CD4-positive, alpha-beta T cell (primary cell): Measurements from ENCODE around the gene GIPC2. TPM values are rescaled to one million over a fixed set of nuclear protein-coding genes. Genes with fewer than 3 reads are reported as not detected.

ENCODE experiments used
- ATAC-seq: fragments of 200-7000 bp; cut with Tn5 transposase; one replicate; pipeline ENCODE4 v1.10.0; 2022; ENCODE audit warnings: mild to moderate bottlenecking; ENCODE audit not compliant: poor library complexity
- CTCF ChIA-PET: fragments of 350-600 bp; sonication (Branson Sonifier 250); formaldehyde crosslinking; loops from one replicate; lab custom pipeline; 2021; ENCODE audit warnings: antibody characterized with exemption, inconsistent platforms; lab: Charles Lee
- POLR2A ChIA-PET: fragments of 350-600 bp; sonication (Branson Sonifier 250); formaldehyde crosslinking; loops from one replicate; lab custom pipeline; 2021; ENCODE audit warnings: antibody characterized with exemption, inconsistent platforms; lab: Charles Lee
- DNase-seq, 14 experiments: peaks; one replicate each; pipeline ENCODE4 v3.0.0-alpha.2; 2013 to 2020; ENCODE audit warnings: mixed read lengths in 2 of 14
- H3K27ac ChIP-seq, 2 donors: one replicate each; pipeline versions ENCODE4 v1.5.1 to v1.7.0; 2013; ENCODE audit warnings: low read length in 2 of 2, low read depth in 1 of 2, mild to moderate bottlenecking in 1 of 2
- H3K27me3 ChIP-seq, 2 experiments: 1 replicate in 1 of 2; 2 replicates in 1 of 2; pipeline versions ENCODE4 v1.6.1 to v1.7.0; 2013; ENCODE audit warnings: low read length in 2 of 2, control low read depth in 1 of 2, mild to moderate bottlenecking in 1 of 2, moderate library complexity in 1 of 2; ENCODE audit not compliant: insufficient read depth in 2 of 2, control insufficient read depth in 1 of 2
- H3K36me3 ChIP-seq: one replicate; pipeline ENCODE4 v1.6.1; 2013; ENCODE audit warnings: low read length, control low read depth; ENCODE audit not compliant: insufficient read depth
- H3K4me1 ChIP-seq: one replicate; pipeline ENCODE4 v1.6.1; 2013; ENCODE audit warnings: low read length, control low read depth; ENCODE audit not compliant: insufficient read depth
- H3K4me3 ChIP-seq: one replicate; pipeline ENCODE4 v1.5.1; 2013; ENCODE audit warnings: mild to moderate bottlenecking, low read length, moderate library complexity
- H3K9me3 ChIP-seq, 2 experiments: 1 replicate in 1 of 2; 2 replicates in 1 of 2; pipeline versions ENCODE4 v1.6.1 to v1.7.0; 2013; ENCODE audit warnings: low read length in 2 of 2, mild to moderate bottlenecking in 2 of 2, control low read depth in 1 of 2, moderate library complexity in 1 of 2; ENCODE audit not compliant: control insufficient read depth in 1 of 2, insufficient read depth in 1 of 2
- H3K27ac Mint-ChIP-seq: one replicate; pipeline ENCODE4 v1.8.0; 2020; ENCODE audit warnings: mixed read lengths
- H3K27me3 Mint-ChIP-seq: one replicate; pipeline ENCODE4 v1.8.0; 2021; ENCODE audit warnings: mixed read lengths
- H3K36me3 Mint-ChIP-seq: one replicate; pipeline ENCODE4 v1.8.0; 2021; ENCODE audit warnings: low read depth, mixed read lengths
- H3K4me1 Mint-ChIP-seq: one replicate; pipeline ENCODE4 v1.8.0; 2021; ENCODE audit warnings: low read depth, mixed read lengths
- H3K4me3 Mint-ChIP-seq: one replicate; pipeline ENCODE4 v1.8.0; 2020; ENCODE audit warnings: mild to moderate bottlenecking, mixed read lengths
- H3K9me3 Mint-ChIP-seq: one replicate; pipeline ENCODE4 v1.8.0; 2020; ENCODE audit warnings: mixed read lengths
- intact Hi-C, 2 experiments: fragments of 100-400 bp; cut with DNase I in 1 of 2; cut with micrococcal nuclease in 1 of 2; formaldehyde crosslinking; loops; one replicate each; pipeline versions ENCODE4 v1.15.1 to v1.9.0; 2023 to 2025; cut with DNase I, micrococcal nuclease
- total RNA-seq, 174 experiments: library from RNA in 2 of 174; stranded (reverse) in 2 of 174; gene quantifications; one replicate each; pipeline ENCODE4 v1.2.3 and lab custom pipeline; 2021 to 2026
- TF ChIP-seq, protein P1 (sequence below): fragments of 200-600 bp; IDR thresholded peaks from one replicate; pipeline ENCODE4 v1.8.0; 2022; ENCODE audit warnings: antibody characterized with exemption, mild to moderate bottlenecking

GIPC2 gene
- total RNA-seq, 2 experiments from 2014 or later = not detected

DNA sequence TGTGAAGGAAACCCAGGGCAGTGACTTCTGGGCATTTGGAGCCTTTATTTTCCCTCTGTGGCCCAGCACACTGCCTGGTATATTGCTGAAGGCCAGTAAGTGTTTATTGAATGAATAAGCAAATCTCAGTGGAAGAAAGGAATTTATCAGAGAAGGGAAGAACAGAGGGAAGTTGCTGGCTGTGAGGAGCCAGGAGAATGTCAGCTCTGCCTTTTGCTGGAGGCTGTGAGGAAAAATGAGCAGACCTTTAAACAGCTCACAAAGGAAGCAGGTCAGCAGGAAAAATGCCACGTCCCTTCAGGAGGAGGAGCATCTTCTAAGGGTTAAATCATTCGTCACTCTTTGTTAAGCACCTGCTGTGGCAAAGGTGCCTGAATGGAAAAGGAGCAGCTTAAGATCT lies 75.9 kb downstream of the GIPC2 start:
- Histone ChIP-seq H3K4me3 (no peak overlapping the region), H3K36me3 (no peaks in the 10 kb centered on the region), H3K27ac (no peak overlapping the region), H3K4me1 (no peaks in the 10 kb centered on the region), H3K27me3 (peaks cover 0 to 2% of the 10 kb centered on the region in 2 experiments), H3K9me3 (no peaks in the 10 kb centered on the region)
- Mint-ChIP-seq H3K4me3 (no peak overlapping the region), H3K9me3 (no peaks in the 10 kb centered on the region), H3K27ac (no peak overlapping the region), H3K4me1 (no peaks in the 10 kb centered on the region), H3K36me3 (no peaks in the 10 kb centered on the region), H3K27me3 (no peaks in the 10 kb centered on the region)
- intact Hi-C loops = no loop called here
- ChIA-PET CTCF (no interaction called here), POLR2A (no interaction called here)
- TF ChIP-seq, protein P1, sequence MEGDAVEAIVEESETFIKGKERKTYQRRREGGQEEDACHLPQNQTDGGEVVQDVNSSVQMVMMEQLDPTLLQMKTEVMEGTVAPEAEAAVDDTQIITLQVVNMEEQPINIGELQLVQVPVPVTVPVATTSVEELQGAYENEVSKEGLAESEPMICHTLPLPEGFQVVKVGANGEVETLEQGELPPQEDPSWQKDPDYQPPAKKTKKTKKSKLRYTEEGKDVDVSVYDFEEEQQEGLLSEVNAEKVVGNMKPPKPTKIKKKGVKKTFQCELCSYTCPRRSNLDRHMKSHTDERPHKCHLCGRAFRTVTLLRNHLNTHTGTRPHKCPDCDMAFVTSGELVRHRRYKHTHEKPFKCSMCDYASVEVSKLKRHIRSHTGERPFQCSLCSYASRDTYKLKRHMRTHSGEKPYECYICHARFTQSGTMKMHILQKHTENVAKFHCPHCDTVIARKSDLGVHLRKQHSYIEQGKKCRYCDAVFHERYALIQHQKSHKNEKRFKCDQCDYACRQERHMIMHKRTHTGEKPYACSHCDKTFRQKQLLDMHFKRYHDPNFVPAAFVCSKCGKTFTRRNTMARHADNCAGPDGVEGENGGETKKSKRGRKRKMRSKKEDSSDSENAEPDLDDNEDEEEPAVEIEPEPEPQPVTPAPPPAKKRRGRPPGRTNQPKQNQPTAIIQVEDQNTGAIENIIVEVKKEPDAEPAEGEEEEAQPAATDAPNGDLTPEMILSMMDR = no peak
- no peak for ATAC-seq
- no peak for DNase-seq

DNA sequence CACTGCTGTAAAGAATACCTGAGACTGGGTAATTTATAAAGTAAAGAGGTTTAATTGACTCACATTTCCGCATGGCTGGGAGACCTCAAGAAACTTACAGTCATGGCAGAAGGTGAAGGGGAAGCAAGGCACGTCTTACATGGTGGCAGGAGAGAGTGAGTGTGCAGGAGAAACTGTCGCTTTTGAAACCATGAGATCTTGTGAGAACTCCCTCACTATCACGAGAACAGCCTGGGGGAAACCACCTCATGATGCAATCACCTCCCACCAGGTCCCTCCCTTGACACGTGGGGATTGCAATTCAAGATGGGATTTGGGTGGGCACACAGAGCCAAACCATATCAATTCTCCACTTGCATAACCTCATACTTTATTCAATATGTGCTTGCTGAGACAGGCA lies 76.6 kb downstream of the GIPC2 start:
- no peak for DNase-seq
- Histone ChIP-seq H3K9me3 (no peaks in the 10 kb centered on the region), H3K36me3 (no peaks in the 10 kb centered on the region), H3K27ac (no peak overlapping the region), H3K27me3 (peaks cover 0 to 2% of the 10 kb centered on the region in 2 experiments), H3K4me3 (no peak overlapping the region), H3K4me1 (no peaks in the 10 kb centered on the region)
- TF ChIP-seq, protein P1 = no peak
- Mint-ChIP-seq H3K27me3 (no peaks in the 10 kb centered on the region), H3K9me3 (no peaks in the 10 kb centered on the region), H3K4me3 (no peak overlapping the region), H3K4me1 (no peaks in the 10 kb centered on the region), H3K27ac (no peak overlapping the region), H3K36me3 (no peaks in the 10 kb centered on the region)
- ATAC-seq = no peak
- ChIA-PET POLR2A (no interaction called here), CTCF (no interaction called here)
- intact Hi-C loops = no loop called here

DNA sequence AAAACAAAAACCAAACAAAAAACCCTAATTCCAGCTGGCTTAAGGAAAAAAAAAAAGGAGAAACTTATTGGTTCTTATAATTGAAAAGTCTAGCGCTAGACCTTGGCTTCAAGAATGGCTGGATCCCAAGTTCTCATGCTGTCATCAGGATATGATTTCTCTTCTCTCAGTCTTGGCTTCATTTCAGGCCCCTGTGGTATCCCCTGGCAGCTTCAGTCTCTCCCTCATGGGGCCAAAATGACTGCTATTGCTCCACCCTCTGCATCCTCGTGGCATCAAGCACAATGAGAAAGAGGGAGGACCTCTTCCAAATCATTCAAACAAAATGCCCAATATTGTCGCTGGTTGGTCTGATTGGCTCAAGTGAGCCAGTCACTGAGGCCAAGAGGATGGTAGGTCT lies 80.7 kb downstream of the GIPC2 start:
- Histone ChIP-seq H3K27ac (no peak overlapping the region), H3K4me3 (no peak overlapping the region), H3K9me3 (no peaks in the 10 kb centered on the region), H3K4me1 (no peaks in the 10 kb centered on the region), H3K27me3 (peaks cover 0 to 2% of the 10 kb centered on the region in 2 experiments), H3K36me3 (no peaks in the 10 kb centered on the region)
- no peak overlapping the region for H3K4me3 Mint-ChIP-seq
- H3K36me3 Mint-ChIP-seq = no peaks in the 10 kb centered on the region
- no peak for ATAC-seq
- H3K4me1 Mint-ChIP-seq = no peaks in the 10 kb centered on the region
- intact Hi-C loops = no loop called here
- no peaks in the 10 kb centered on the region for H3K9me3 Mint-ChIP-seq
- TF ChIP-seq, protein P1 = no peak
- ChIA-PET POLR2A (interaction anchor here (1.5 kb wide), 1 partner anchor 16 kb away, joined by 5 read pairs; no protein-coding TSS in a partner anchor), CTCF (interaction anchor here (1.6 kb wide), 1 partner anchor 19 kb away, joined by 4 read pairs; no protein-coding TSS in a partner anchor)
- H3K27me3 Mint-ChIP-seq = no peaks in the 10 kb centered on the region
- H3K27ac Mint-ChIP-seq = no peak overlapping the region
- no peak for DNase-seq
